Endothelial cell of umbilical vein (primary cell): Measurements from ENCODE around the gene CAMK2B. TPM values are rescaled to one million over a fixed set of nuclear protein-coding genes. Genes with fewer than 3 reads are reported as not detected.

ENCODE experiments used
- BruUV-seq: library from RNA; stranded (reverse); fragments of 400-500 nt; replicated peaks from 2 replicates; lab custom pipeline; 2021; lab: Mats Ljungman, UMichigan
- CTCF ChIA-PET: fragments of 300-600, 350-600 bp; sonication (Branson Sonifier 250); formaldehyde crosslinking; loops from one replicate; lab custom pipeline; 2021; ENCODE audit warnings: antibody characterized with exemption, inconsistent platforms; lab: Charles Lee
- POLR2A ChIA-PET: fragments of 300-600, 350-600 bp; sonication (Branson Sonifier 250); formaldehyde crosslinking; loops from one replicate; lab custom pipeline; 2021; ENCODE audit warnings: antibody characterized with exemption, inconsistent platforms; lab: Charles Lee
- DNase-seq: peaks from one replicate; pipeline ENCODE4 v3.0.0-alpha.2; 2011; ENCODE audit warnings: low read depth, low spot score
- FAIRE-seq: peaks from 2 replicates; lab custom pipeline; 2011; peaks lifted over from hg19 to GRCh38; lab: Jason Lieb, UNC
- H2AFZ ChIP-seq: 2 replicates; pipeline ENCODE4 v1.6.0; 2012; ENCODE audit warnings: low read depth, low read length, control low read depth, inconsistent platforms
- H3K27ac ChIP-seq: 2 replicates; pipeline ENCODE4 v1.5.1; 2011; ENCODE audit warnings: low read depth, mild to moderate bottlenecking, control low read depth, low read length, moderate library complexity; ENCODE audit not compliant: insufficient read depth
- H3K27me3 ChIP-seq, 2 experiments: 2 replicates each; pipeline versions ENCODE4 v1.6.0 to v1.6.1; 2011; ENCODE audit warnings: low read length in 2 of 2, mixed read lengths in 1 of 2; ENCODE audit not compliant: control insufficient read depth in 2 of 2, insufficient read depth in 2 of 2
- H3K36me3 ChIP-seq, 2 experiments: 2 replicates in 1 of 2; 3 replicates in 1 of 2; pipeline ENCODE4 v1.5.1; 2011; ENCODE audit warnings: low read length in 2 of 2, mild to moderate bottlenecking in 1 of 2, moderate library complexity in 1 of 2; ENCODE audit not compliant: control insufficient read depth in 2 of 2, insufficient read depth in 2 of 2; ENCODE audit errors: extremely low read depth in 1 of 2
- H3K4me1 ChIP-seq: 3 replicates; pipeline ENCODE4 v1.5.1; 2011; ENCODE audit warnings: mild to moderate bottlenecking, low read length; ENCODE audit not compliant: control insufficient read depth, insufficient read depth; ENCODE audit errors: extremely low read depth
- H3K4me2 ChIP-seq: 2 replicates; pipeline ENCODE4 v1.6.1; 2011; ENCODE audit warnings: low read length, control low read depth, mixed read lengths; ENCODE audit not compliant: insufficient read depth
- H3K4me3 ChIP-seq, 3 experiments: fragments of 200-600 bp in 1 of 3; sonication (generic), shearing (Covaris generic) in 1 of 3; replicated peaks in 1 of 3; 2 replicates each; pipeline ENCODE4 v1.5.1; 2011 to 2016; ENCODE audit warnings: control low read depth in 3 of 3, low read length in 3 of 3, mild to moderate bottlenecking in 2 of 3, inconsistent platforms in 1 of 3, low read depth in 1 of 3, moderate library complexity in 1 of 3; ENCODE audit not compliant: insufficient read depth in 1 of 3
- H3K79me2 ChIP-seq: 2 replicates; pipeline ENCODE4 v1.6.0; 2012; ENCODE audit warnings: low read length, inconsistent platforms; ENCODE audit not compliant: control insufficient read depth, insufficient read depth
- H3K9ac ChIP-seq: replicated peaks from 2 replicates; pipeline ENCODE3; 2011; ENCODE audit warnings: low read length, control low read depth; ENCODE audit not compliant: insufficient read depth; ENCODE audit errors: extremely low read depth
- H3K9me1 ChIP-seq: replicated peaks from 3 replicates; pipeline ENCODE4 v1.6.0; 2011; ENCODE audit warnings: mild to moderate bottlenecking, low read length; ENCODE audit not compliant: control insufficient read depth, insufficient read depth; ENCODE audit errors: extremely low read depth
- H3K9me3 ChIP-seq: replicated peaks from 2 replicates; pipeline ENCODE4 v1.5.1; 2012; ENCODE audit warnings: low read length, inconsistent platforms; ENCODE audit not compliant: control insufficient read depth, insufficient read depth
- H4K20me1 ChIP-seq: replicated peaks from 2 replicates; pipeline ENCODE3; 2011; ENCODE audit warnings: mild to moderate bottlenecking, low read length; ENCODE audit not compliant: control insufficient read depth, insufficient read depth; ENCODE audit errors: extremely low read depth
- EZH2 ChIP-seq: IDR thresholded peaks from 2 replicates; pipeline ENCODE4 v1.6.1; 2012; ENCODE audit warnings: borderline replicate concordance, low read depth, mild to moderate bottlenecking, moderate library complexity, low read length, inconsistent platforms; ENCODE audit not compliant: severe bottlenecking
- FOS ChIP-seq: IDR thresholded peaks from 2 replicates; pipeline ENCODE4 v1.6.1; 2011; ENCODE audit warnings: mild to moderate bottlenecking, low read length, moderate library complexity, borderline replicate concordance; ENCODE audit not compliant: insufficient read depth
- GATA2 ChIP-seq: IDR thresholded peaks from 2 replicates; pipeline ENCODE4 v1.7.0; 2011; ENCODE audit warnings: low read depth, mild to moderate bottlenecking, moderate library complexity, mixed read lengths, low read length; ENCODE audit not compliant: insufficient read length, insufficient read depth
- JUN ChIP-seq: IDR thresholded peaks from 2 replicates; pipeline ENCODE4 v1.6.1; 2011; ENCODE audit warnings: borderline replicate concordance, low read depth; ENCODE audit not compliant: insufficient read length, insufficient read depth
- MYC ChIP-seq: IDR thresholded peaks from one replicate; pipeline ENCODE4 v1.6.1; 2011; ENCODE audit warnings: mild to moderate bottlenecking, low read depth, low read length
- POLR2A ChIP-seq: IDR thresholded peaks from 2 replicates; pipeline ENCODE4 v1.6.1; 2012; ENCODE audit warnings: low read depth, mild to moderate bottlenecking, control low read depth, low read length
- POLR2AphosphoS5 ChIP-seq: IDR thresholded peaks from 2 replicates; pipeline ENCODE4 v1.6.1; 2012; ENCODE audit warnings: low read depth, mild to moderate bottlenecking, control low read depth, low read length, moderate library complexity; ENCODE audit not compliant: insufficient read depth
- dilution Hi-C: fragments of 300-500 bp; cut with MboI; formaldehyde crosslinking; loops from one replicate; pipeline ENCODE4 v1.15.0; 2019; ENCODE audit warnings: low sequenced_read_pairs; ENCODE audit not compliant: extremely low pct_ligation_motif_present
- intact Hi-C: fragments of 100-400 bp; cut with micrococcal nuclease; formaldehyde crosslinking; loops from one replicate; pipeline ENCODE4 v1.10.0; 2022
- polyA plus RNA-seq, 4 experiments: library from polyadenylated mRNA; depleted of rRNA in 3 of 4; stranded (reverse) in 3 of 4; unstranded in 1 of 4; fragments of >200 nt; gene quantifications; 2 replicates each; pipeline versions ENCODE4 v1.2.1 to v1.2.3, GENCODE V29; 2011 to 2012; ENCODE audit warnings: missing spikeins in 1 of 4
- total RNA-seq: library from RNA; stranded (reverse); gene quantifications from 2 replicates; pipeline ENCODE4 v1.2.3, GENCODE V29; 2021
- TF ChIP-seq, protein P1 (sequence below): IDR thresholded peaks from 2 replicates; pipeline ENCODE4 v1.6.1; 2011; ENCODE audit not compliant: insufficient read depth, insufficient read length
- TF ChIP-seq, protein P2 (sequence below), 2 donors: IDR thresholded peaks; 1 replicate in 1 of 2; 2 replicates in 1 of 2; pipeline ENCODE4 v1.5.1; 2011; ENCODE audit warnings: low read length in 2 of 2, mild to moderate bottlenecking in 2 of 2, moderate library complexity in 2 of 2, control low read depth in 1 of 2, inconsistent platforms in 1 of 2, low read depth in 1 of 2; ENCODE audit not compliant: insufficient read depth in 1 of 2; ENCODE audit errors: extremely low read depth in 1 of 2

The CAMK2B gene
- total and polyA plus RNA-seq, 2 donors (not counting 3 experiments of a cell fraction or from before 2014, with no cell fraction given): 0.57 to 1.6 TPM

DNA sequence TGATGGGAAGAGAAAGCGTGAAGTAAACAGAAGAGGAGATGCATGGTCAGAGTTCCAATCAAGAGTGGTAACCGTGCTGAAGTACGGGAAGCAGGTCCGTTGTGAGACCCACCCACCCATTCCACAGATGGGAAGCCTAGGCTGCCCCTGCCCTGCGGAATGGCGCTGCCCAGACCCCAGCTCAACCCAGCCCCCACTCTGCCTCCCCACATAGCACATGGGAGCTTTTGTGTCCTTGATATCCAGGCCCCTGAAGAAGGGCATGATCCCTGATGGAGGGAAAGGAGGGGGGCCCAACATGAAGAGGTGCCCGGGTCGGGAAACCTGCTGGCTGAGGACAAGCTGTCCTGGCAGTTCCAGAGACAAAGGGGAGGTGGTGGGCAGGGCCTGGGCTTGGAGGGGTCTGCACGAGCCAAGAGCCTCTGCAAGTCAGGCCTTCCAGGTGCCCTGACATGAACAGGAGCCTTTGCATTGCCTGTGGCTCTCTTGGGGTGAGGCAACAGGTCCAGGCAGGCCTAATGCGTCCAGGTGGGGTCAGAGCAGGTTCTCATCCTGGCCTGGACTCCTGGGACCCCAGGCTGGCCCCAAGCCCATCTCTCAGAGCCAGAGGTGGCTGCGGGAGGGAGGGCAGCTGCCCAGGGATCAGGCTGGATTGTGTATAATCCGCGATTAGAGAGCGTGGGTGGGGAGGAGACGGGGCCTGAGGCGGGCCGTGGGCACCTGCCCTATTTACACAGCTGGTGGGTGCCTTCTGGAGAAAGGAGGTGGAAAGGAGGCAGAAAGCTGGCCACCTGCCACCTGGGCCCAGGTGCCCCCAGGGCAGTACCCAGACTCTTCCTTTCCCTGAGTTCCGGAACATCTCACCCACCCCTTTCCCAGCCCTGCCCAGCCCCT, 101.1 kb downstream of the CAMK2B start:
- TF ChIP-seq GATA2: no peak
- TF ChIP-seq FOS: no peak
- TF ChIP-seq, protein P1, sequence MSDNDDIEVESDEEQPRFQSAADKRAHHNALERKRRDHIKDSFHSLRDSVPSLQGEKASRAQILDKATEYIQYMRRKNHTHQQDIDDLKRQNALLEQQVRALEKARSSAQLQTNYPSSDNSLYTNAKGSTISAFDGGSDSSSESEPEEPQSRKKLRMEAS: no peak
- TF ChIP-seq POLR2AphosphoS5: no peak
- TF ChIP-seq, protein P2, sequence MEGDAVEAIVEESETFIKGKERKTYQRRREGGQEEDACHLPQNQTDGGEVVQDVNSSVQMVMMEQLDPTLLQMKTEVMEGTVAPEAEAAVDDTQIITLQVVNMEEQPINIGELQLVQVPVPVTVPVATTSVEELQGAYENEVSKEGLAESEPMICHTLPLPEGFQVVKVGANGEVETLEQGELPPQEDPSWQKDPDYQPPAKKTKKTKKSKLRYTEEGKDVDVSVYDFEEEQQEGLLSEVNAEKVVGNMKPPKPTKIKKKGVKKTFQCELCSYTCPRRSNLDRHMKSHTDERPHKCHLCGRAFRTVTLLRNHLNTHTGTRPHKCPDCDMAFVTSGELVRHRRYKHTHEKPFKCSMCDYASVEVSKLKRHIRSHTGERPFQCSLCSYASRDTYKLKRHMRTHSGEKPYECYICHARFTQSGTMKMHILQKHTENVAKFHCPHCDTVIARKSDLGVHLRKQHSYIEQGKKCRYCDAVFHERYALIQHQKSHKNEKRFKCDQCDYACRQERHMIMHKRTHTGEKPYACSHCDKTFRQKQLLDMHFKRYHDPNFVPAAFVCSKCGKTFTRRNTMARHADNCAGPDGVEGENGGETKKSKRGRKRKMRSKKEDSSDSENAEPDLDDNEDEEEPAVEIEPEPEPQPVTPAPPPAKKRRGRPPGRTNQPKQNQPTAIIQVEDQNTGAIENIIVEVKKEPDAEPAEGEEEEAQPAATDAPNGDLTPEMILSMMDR (IDR thresholded peaks at IDR 0.05; ENCODE audit: extremely low read depth in 1 of 2, insufficient read depth in 1 of 2, low read depth in 1 of 2, low read length in 2 of 2): no peak
- no peak for TF ChIP-seq MYC
- TF ChIP-seq EZH2: no peak
- no peak for TF ChIP-seq POLR2A
- no peak for TF ChIP-seq JUN
- no TSS peak for BruUV-seq
- dilution Hi-C loops (no loop called here), intact Hi-C loops (no loop called here)
- no peaks in the 10 kb centered on the region for H3K4me1 ChIP-seq
- no peak overlapping the region for H3K4me2 ChIP-seq
- H3K9me3 ChIP-seq: no peaks in the 10 kb centered on the region
- H3K27me3 ChIP-seq: no peaks in the 10 kb centered on the region
- DNase-seq: no peak
- no peaks in the 10 kb centered on the region for H3K36me3 ChIP-seq
- no peaks in the 10 kb centered on the region for H3K9me1 ChIP-seq
- H3K9ac ChIP-seq: no peak overlapping the region
- no peak overlapping the region for H3K27ac ChIP-seq
- CTCF ChIA-PET: interaction anchor here (1.5 kb wide), 1 partner anchor 16 kb away, joined by 8 read pairs; no protein-coding TSS in a partner anchor
- POLR2A ChIA-PET: no interaction called here
- H3K4me3 ChIP-seq: no peak overlapping the region
- no peaks in the 10 kb centered on the region for H3K79me2 ChIP-seq
- FAIRE-seq: no peak
- H2AFZ ChIP-seq: no peak overlapping the region
- H4K20me1 ChIP-seq: no peaks in the 10 kb centered on the region
